D341Med (cell line): ENCODE data around the gene ODR4.
A peak's percentile ranks its signal among the peaks of the same experiment; 100 is the strongest.
"Not testable (repeated sequence)": the region's sequence is repeated elsewhere in the genome, so short reads cannot be mapped to it uniquely, and the experiment has no call there.

Experiments
- DNase-seq: peaks from one replicate; pipeline ENCODE4 v3.0.0; 2012; ENCODE audit warnings: low spot score

The ODR4 gene

GRCh38 chr1:186375152-186375928 is at the start of gene ODR4, which contains the start of gene TPR:
TSS of gene ODR4 (plus strand) at chr1:186375838. CDS start at chr1:186379786, 3,948 bp downstream.
TSS of gene TPR (minus strand) at chr1:186375253. CDS start at chr1:186375028, 225 bp downstream.
- peak; percentile 96 for DNase-seq

- no peak for DNase-seq
Measured at GRCh38 chr1:186326009-186326408, 49.6 kb upstream of the ODR4 start.

DNA sequence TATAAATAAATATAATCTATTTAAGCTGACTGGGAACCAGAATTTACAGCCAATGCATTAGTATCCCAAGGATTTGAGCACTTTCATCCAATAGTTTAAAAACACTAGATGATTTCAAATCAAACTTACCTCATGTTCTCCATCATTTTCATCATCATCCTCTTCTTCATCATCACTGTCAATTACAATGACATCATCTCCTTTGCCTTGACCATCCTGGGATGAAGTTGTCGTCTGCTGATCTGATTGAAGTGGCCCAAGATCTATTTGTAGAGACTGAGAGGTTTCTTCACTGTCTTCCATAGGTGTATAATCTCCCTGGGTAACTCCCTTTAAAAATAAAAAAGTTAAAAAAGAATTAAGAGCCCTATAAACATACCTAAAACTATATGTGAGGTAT is 48.3 kb upstream of the ODR4 start:
- no peak for DNase-seq

DNA sequence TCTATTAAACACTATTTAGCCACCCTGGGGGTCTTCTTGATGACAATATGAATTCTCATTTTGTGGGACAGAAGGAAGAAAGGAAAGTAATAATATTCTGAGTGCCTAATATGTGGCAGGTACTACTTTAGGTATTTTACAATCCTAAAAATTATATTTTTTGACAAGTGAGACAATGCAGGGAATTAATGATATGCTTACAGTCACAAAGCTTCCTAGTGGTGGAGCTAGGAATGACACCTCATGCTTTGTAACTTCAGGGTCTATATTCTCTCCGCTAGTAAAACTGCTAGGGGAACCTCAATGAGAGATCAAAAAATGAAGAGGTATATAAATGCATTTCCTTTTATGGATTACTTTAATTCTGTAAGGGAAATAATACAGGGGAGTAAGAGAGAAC is 44.9 kb upstream of the ODR4 start:
- DNase-seq, result no peak

GRCh38 chr1:186337554-186337953 is 38.1 kb upstream of the ODR4 start:
- DNase-seq, result no peak

DNA sequence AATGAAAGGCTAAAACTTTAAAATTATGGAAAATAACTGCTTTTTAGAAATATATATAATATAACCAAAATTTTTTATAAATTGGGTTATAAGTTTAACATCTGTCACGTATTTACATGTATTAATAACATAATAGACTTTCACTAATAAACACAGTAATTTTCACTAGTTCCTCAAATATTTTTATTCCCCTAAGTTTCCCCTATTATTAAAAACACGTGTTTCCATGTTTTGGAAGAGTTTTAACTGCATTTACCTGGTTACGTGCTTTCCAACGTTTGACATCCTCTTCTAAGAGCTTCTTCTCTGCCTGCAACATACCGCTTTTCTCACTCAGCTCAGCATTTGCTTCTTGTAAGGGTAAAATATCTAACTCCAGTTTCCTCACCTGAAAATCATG is 34.9 kb upstream of the ODR4 start:
- DNase-seq, result no peak

GRCh38 chr1:186347837-186348691 is 27.6 kb upstream of the ODR4 start:
- not testable (repeated sequence) for DNase-seq

DNA sequence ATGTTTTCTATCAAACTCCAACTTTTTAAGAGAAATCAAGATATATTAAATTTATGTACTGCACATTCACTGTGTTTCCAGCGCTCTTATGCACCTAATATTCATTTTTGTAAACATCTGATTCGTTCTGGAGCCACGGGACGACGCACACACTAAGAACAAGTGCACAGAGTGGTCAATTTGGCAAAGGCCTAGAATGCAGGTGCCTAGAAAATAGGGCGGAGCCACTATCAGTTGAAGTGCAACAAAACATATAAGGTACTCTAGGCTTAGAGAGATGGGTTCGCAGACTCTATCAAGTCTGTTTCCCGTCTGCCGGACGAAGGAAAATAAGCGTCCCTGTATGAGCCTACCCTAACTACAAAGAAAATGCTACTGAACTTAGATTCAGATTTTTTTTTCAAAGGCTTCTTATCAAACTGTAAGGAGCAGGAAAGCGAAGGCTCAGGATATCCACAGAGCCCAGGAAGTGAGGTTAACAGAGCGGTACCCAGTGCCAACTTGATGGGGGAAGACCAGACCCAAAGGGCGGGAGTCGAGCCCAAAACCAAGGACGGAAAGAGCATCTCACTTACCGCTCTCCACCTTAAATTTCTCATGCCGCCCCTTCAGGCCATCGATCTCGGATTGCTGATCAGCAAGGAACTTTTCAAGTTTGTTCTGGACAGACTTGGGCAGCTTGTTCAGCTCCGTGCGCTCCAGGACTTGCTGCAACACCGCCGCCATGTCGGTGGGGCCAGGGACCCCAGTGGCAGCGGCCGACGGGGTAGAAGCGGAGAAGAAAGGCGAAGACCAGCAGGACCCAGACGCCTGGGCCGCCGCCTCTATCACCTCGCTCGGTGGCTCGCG is 1.1 kb upstream of the ODR4 start:
- DNase-seq, result peak; percentile 34

DNA sequence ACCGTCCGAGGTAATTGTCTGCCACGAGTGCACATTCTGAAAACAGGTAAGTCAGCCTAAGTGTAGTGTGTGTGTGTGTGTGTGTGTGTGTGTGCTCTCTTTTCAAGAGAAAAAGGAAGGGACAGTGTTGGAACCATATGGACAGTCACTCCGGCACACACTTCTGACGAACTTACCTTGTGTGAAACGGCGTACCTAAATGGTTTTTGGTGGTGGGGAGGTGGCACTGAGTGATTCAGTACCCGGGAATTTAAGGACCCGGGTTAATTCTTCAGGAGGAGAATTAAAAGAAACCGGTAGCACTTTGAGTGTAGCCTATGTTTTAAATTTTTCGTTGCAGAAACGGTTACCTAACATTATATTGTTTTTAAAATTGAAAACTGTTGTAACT is 286 bp downstream of the ODR4 start:
- no peak for DNase-seq

DNA sequence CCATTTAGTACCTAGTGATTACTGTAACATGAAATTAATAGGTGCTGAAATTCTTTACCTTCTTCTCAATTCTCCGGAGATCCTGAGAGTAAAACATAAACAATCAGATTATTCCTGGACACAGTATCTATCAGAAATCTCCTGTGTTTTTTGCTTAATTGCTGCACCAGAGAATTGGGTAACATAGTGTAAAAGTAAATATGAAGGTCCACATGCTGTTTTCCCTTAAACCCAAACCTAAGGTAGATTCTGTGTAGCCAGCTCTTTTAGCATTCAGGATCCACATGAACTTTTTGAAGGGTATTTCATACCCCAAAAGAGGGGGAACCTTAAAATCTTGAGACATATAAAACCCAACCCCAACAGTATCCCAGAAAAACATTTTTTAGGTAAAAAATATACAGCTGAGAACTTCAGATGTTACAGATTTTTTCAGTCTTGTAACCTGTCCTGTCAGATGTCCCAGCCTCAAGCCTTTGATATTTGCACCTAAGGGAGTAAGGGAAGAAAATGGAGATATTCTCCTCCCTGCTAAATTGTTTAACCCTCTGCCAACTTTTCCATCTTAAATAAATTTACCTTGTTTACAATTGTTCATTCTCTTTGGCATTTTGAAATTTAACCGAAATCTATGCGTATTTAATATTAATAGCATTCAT is 11.2 kb downstream of the ODR4 start:
- DNase-seq, result no peak

DNA sequence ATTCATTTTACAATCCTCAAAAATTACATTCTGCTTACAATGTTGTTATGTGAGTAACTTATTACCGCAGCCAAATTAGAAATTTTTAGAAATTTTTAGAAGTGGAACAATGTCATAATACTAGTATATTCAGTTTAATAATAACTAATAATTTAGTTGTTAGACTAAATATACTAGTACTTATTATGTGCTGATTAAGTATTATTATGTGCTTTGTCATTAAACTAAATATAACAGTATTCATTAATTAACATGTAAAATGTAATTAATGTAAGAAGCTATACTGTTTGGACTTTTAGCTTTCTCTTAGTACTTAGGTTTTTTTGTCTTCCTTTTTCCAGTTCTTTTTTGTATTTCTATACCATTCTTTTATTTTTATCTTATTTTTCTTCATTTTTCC is 15.3 kb downstream of the ODR4 start:
- no peak for DNase-seq

GRCh38 chr1:186391841-186392240 is 16.2 kb downstream of the ODR4 start:
- DNase-seq, result no peak

DNA sequence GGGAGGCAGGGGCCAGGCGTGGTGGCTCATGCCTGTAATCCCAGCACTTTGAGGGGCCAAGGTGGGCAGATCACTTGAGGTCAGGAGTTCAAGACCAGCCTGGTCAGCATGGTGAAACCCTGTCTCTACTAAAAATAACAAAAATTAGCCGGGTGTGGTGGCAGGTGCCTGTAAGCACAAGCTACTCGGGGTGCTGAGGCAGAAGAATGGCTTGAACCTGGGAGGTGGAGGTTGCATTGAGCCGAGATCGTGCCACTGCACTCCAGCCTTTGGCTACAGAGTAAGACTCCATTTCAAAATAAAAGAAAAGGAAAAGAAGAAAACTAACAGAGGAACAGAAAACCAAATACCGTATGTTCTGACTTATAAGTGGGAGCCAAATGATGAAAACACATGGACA is 17.1 kb downstream of the ODR4 start:
- not testable (repeated sequence) for DNase-seq

DNA sequence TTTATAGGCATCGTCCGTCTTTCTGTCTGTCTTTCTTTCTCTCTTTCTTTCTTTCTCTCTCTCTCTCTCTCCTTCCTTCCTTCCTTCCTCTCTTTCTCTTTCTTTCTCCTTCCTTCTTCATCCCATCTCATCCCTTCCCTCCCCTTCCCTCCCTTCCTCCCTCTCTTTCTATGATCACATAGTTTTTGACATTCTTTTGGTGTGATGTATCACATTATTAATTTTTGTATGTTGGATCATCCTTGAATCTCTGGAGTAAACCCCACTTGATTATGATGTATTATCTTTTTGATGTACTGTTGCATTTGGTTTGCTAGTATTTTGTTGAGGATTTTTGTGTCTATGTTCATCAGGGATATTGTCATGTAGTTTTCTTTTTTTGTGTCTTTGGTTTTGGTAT is 25.8 kb downstream of the ODR4 start:
- not testable (repeated sequence) for DNase-seq

- no peak for DNase-seq
Measured at GRCh38 chr1:186403632-186404031, 28.0 kb downstream of the ODR4 start.

DNA sequence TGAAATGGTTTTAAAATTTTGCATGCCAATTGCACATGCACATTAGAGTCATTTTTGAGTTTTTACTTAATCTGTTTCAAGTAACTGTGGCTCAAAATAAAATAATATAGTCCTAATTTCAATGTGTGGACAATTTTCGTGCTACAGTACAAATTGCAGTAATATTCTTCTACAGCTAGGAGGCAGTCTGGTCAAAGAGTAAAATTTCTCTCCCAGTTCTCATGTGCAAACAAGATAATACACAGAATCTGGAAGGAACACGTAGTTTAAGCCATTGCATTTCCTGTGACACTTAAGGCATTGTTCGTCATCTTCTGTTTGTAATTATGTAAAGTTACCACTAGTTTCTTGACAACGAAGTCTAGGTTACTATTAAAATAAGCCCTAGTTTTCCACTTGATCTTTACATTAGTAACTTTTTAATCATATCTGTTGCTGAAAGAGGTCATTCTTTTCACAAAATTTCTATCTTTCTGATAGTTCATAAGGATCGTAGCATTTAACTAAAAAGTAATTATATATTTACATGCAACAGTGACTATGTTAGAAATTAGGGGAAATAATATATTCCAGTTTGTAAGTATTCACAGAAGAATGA is 28.9 kb downstream of the ODR4 start:
- peak; percentile 53 for DNase-seq

DNA sequence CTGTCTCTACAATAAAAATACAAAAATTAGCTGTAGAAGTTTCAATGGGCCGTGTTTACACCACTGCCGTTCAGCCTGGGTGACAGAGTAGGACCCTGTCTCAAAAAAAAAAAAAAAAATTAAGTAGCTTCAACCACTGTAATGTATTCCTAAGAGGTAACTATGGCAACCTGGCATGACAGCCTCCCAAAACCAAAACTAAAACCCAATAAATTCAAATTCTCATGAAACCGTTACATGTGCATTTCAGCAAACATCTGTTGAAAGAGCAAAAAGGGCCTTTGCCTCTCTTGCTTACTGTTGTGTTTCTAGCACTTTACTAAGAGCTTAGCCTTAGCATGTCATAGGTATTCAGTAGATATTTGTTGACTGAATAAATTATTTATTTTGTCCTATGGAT is 33.5 kb downstream of the ODR4 start:
- DNase-seq, result no peak

DNA sequence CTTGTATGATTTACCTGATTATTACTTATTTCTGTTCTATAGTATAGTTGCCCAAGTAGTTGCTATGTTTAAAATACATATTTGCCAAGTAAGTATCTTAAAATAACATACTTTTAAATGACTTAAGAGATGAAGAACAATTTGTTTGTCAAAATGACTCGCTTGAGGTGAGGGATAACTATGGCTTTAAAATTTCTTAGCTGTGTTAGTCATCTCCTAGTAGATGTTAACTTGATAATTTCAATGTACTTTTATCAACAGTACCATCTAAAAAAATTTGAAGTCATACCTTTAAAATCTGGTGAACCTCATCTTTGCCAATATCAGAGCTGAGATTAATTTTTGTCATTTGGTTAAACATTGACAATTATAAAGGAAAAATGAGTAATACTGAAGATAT is 37.7 kb downstream of the ODR4 start:
- no peak for DNase-seq

- DNase-seq, result no peak
Measured at GRCh38 chr1:186418503-186418902, 42.9 kb downstream of the ODR4 start.

DNA sequence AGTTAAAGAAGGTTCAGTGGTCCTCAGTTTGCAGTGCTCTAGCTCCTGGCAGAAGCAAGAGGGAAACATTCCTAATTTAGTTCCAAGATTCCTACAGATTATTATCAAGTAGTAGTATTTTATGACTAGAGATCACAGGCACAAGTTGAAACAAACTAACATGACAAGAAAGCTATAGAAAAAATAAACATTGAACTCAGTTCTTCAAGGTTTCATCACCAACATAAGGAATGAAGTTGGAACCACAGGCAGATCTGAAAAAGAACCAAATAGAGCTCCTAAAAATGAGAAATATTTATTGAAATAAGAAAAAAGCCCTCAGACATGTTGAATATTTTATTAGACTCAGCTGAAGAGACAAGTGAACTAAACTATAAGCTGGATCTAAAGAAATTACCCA is 44.7 kb downstream of the ODR4 start:
- DNase-seq, result no peak

DNA sequence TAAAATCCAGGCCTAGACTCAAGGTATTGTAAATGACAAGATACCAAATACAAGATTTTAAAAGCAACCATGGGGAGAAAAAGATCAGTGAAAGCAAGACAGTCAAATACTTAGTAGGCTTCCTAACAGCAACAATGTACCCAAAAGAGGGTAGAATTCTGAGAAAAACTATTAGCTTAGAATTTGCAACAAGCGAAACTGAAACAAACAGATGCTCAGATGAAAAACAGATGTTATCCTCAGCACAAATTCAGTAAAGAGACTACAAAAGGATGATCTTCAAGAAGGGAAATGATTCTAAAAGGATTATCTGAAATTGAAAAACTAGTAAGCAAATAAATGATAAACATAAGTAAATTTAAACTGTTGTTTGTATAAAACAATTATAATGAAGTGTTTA is 45.3 kb downstream of the ODR4 start:
- no peak for DNase-seq
